B cell (primary cell): ENCODE measurements around the gene RXFP2. TPM values are rescaled to one million over a fixed set of nuclear protein-coding genes. Genes with fewer than 3 reads are reported as not detected.

Experiments
- ATAC-seq: fragments of 200-7000 bp; cut with Tn5 transposase; one replicate; pipeline ENCODE4 v1.10.0; 2021; ENCODE audit warnings: low read depth, mild to moderate bottlenecking, moderate number of reproducible peaks, moderate library complexity
- CTCF ChIA-PET: fragments of 350-600 bp; sonication (Branson Sonifier 250); formaldehyde crosslinking; loops from one replicate; lab custom pipeline; 2021; ENCODE audit warnings: antibody characterized with exemption, inconsistent platforms; lab: Charles Lee
- POLR2A ChIA-PET: fragments of 350-600 bp; sonication (Branson Sonifier 250); formaldehyde crosslinking; loops from one replicate; lab custom pipeline; 2021; ENCODE audit warnings: antibody characterized with exemption; lab: Charles Lee
- DNase-seq: peaks from one replicate; pipeline ENCODE4 v3.0.0; 2013
- H2AFZ ChIP-seq: 2 replicates; pipeline ENCODE4 v1.6.1; 2012; ENCODE audit warnings: mild to moderate bottlenecking, low read depth, low read length; ENCODE audit not compliant: insufficient read depth, poor library complexity, severe bottlenecking
- H3K27ac ChIP-seq, 2 donors: 1 replicate in 1 of 2; 2 replicates in 1 of 2; pipeline ENCODE4 v1.5.1; 2012 to 2013; ENCODE audit warnings: low read length in 2 of 2, mild to moderate bottlenecking in 2 of 2, moderate library complexity in 1 of 2
- H3K27me3 ChIP-seq, 4 experiments: fragments of 200-600 bp in 1 of 4; sonication (generic) in 1 of 4; replicated peaks in 1 of 4; 1 replicate in 2 of 4; 2 replicates in 2 of 4; pipeline versions ENCODE4 v1.6.1 to v1.7.0; 2013 to 2016; ENCODE audit warnings: low read length in 3 of 4, mild to moderate bottlenecking in 2 of 4, mixed read lengths in 1 of 4, moderate library complexity in 1 of 4; ENCODE audit not compliant: insufficient read depth in 4 of 4, control insufficient read depth in 3 of 4; ENCODE audit errors: control extremely low read depth in 1 of 4
- H3K36me3 ChIP-seq, 2 experiments: replicated peaks in 1 of 2; 1 replicate in 1 of 2; 2 replicates in 1 of 2; pipeline versions ENCODE4 v1.6.1 to v1.7.1; 2013; ENCODE audit warnings: low read length in 1 of 2; ENCODE audit not compliant: insufficient read depth in 2 of 2, control insufficient read depth in 1 of 2; ENCODE audit errors: control extremely low read depth in 1 of 2, extremely low read depth in 1 of 2
- H3K4me1 ChIP-seq, 2 donors: fragments of 200-600 bp in 1 of 2; sonication (generic) in 1 of 2; 1 replicate in 1 of 2; 2 replicates in 1 of 2; pipeline versions ENCODE4 v1.5.1 to v1.6.1; 2013 to 2017; ENCODE audit warnings: low read length in 2 of 2; ENCODE audit not compliant: control insufficient read depth in 2 of 2, insufficient read depth in 2 of 2
- H3K4me2 ChIP-seq: replicated peaks from 2 replicates; pipeline ENCODE3; 2012; ENCODE audit warnings: mild to moderate bottlenecking, low read depth, low read length; ENCODE audit not compliant: poor library complexity, severe bottlenecking
- H3K4me3 ChIP-seq, 5 experiments: fragments of 200-600 bp in 1 of 5; sonication (generic) in 1 of 5; 1 replicate in 3 of 5; 2 replicates in 2 of 5; pipeline versions ENCODE4 v1.5.1 to v1.7.0; 2011 to 2016; ENCODE audit warnings: low read length in 4 of 5, mild to moderate bottlenecking in 4 of 5, low read depth in 2 of 5, control low read depth in 1 of 5, moderate library complexity in 1 of 5; ENCODE audit not compliant: insufficient read depth in 1 of 5; ENCODE audit errors: control extremely low read depth in 1 of 5, extremely low read depth in 1 of 5
- H3K79me2 ChIP-seq: fragments of 200-600 bp; sonication (generic); one replicate; pipeline ENCODE4 v1.6.0; 2016; ENCODE audit warnings: low read length; ENCODE audit not compliant: control insufficient read depth, insufficient read depth
- H3K9ac ChIP-seq: fragments of 200-600 bp; sonication (generic); 2 replicates; pipeline ENCODE4 v1.6.1; 2017; ENCODE audit warnings: mild to moderate bottlenecking, low read length, moderate library complexity
- H3K9me3 ChIP-seq, 3 donors: one replicate each; pipeline versions ENCODE4 v1.6.1 to v1.7.1; 2013; ENCODE audit warnings: low read length in 2 of 3; ENCODE audit not compliant: control insufficient read depth in 2 of 3, insufficient read depth in 1 of 3; ENCODE audit errors: control extremely low read depth in 1 of 3
- H4K20me1 ChIP-seq: 2 replicates; pipeline ENCODE4 v1.6.0; 2012; ENCODE audit warnings: mild to moderate bottlenecking, low read length; ENCODE audit not compliant: insufficient read depth, control insufficient read depth, poor library complexity, severe bottlenecking
- H3K27ac Mint-ChIP-seq: one replicate; pipeline ENCODE4 v1.8.0; 2021; ENCODE audit warnings: mixed read lengths
- H3K27me3 Mint-ChIP-seq: one replicate; pipeline ENCODE4 v1.8.0; 2021; ENCODE audit warnings: mixed read lengths
- H3K4me1 Mint-ChIP-seq: one replicate; pipeline ENCODE4 v1.8.0; 2021; ENCODE audit warnings: mixed read lengths
- H3K4me3 Mint-ChIP-seq: one replicate; pipeline ENCODE4 v1.8.0; 2021; ENCODE audit warnings: mixed read lengths
- H3K9me3 Mint-ChIP-seq: one replicate; pipeline ENCODE4 v1.8.0; 2022; ENCODE audit warnings: mixed read lengths; ENCODE audit not compliant: insufficient read depth
- EZH2 ChIP-seq: IDR thresholded peaks from 2 replicates; pipeline ENCODE4 v1.6.1; 2012; ENCODE audit warnings: borderline replicate concordance, low read depth, mild to moderate bottlenecking, moderate library complexity, low read length; ENCODE audit not compliant: insufficient read depth, poor library complexity, severe bottlenecking
- WGBS: methylation state at CpG from one replicate; pipeline ENCODE4 v1.1.5; 2013; ENCODE audit warnings: missing lambda C conversion rate; ENCODE audit not compliant: insufficient coverage; 5-methylcytosine and 5-hydroxymethylcytosine counted together
- intact Hi-C: fragments of 100-400 bp; cut with micrococcal nuclease; formaldehyde crosslinking; loops from one replicate; pipeline ENCODE4 v1.10.0; 2022
- polyA plus RNA-seq: library from polyadenylated mRNA; depleted of rRNA; stranded (reverse); fragments of >200 nt; gene quantifications from 2 replicates; pipeline ENCODE4 v1.2.3, GENCODE V29; 2012
- total RNA-seq, 2 donors: library from RNA; stranded (reverse); fragments of 120-200 nt in 1 of 2; gene quantifications; 1 replicate in 1 of 2; 2 replicates in 1 of 2; pipeline versions ENCODE4 v1.2.3 to v1.2.4, GENCODE V29; 2013 to 2022
- TF ChIP-seq, protein P1 (sequence below): fragments of 200-600 bp; IDR thresholded peaks from one replicate; pipeline ENCODE4 v1.8.0; 2022; ENCODE audit warnings: antibody characterized with exemption, mild to moderate bottlenecking

Gene RXFP2
- total and polyA plus RNA-seq, 2 donors (not counting 1 experiment from before 2014, with no cell fraction given): not detected

DNA sequence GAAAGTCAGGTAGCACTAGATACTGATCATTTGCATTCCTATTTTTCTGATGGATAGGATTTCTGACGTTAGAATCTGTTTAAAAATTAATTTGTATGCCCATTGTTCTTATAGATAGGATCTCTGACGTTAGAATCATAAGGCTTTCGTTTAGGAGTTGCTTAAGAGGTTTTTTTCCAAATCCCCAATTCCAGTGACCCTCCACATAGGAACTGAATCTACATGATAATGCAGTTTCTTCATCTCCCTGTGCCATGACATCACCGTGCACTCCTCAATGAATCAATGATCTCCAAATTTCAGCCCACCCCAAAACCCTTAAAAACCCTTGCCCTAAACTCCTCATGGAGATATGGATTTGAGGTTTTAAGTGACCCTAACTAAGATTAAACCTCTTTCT lies 87.2 kb downstream of the RXFP2 start:
- Histone ChIP-seq H3K9me3 (no peaks in the 10 kb centered on the region), H3K27ac (no peak overlapping the region), H3K4me3 (no peak overlapping the region), H3K79me2 (no peaks in the 10 kb centered on the region), H2AFZ (no peak overlapping the region), H3K4me1 (no peaks in the 10 kb centered on the region), H3K36me3 (no peaks in the 10 kb centered on the region), H3K27me3 (no peaks in the 10 kb centered on the region), H3K9ac (no peak overlapping the region), H3K4me2 (no peak overlapping the region), H4K20me1 (no peaks in the 10 kb centered on the region)
- DNase-seq (no peak), ATAC-seq (no peak)
- TF ChIP-seq, protein P1, sequence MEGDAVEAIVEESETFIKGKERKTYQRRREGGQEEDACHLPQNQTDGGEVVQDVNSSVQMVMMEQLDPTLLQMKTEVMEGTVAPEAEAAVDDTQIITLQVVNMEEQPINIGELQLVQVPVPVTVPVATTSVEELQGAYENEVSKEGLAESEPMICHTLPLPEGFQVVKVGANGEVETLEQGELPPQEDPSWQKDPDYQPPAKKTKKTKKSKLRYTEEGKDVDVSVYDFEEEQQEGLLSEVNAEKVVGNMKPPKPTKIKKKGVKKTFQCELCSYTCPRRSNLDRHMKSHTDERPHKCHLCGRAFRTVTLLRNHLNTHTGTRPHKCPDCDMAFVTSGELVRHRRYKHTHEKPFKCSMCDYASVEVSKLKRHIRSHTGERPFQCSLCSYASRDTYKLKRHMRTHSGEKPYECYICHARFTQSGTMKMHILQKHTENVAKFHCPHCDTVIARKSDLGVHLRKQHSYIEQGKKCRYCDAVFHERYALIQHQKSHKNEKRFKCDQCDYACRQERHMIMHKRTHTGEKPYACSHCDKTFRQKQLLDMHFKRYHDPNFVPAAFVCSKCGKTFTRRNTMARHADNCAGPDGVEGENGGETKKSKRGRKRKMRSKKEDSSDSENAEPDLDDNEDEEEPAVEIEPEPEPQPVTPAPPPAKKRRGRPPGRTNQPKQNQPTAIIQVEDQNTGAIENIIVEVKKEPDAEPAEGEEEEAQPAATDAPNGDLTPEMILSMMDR: no peak
- TF ChIP-seq EZH2: no peak
- Mint-ChIP-seq H3K27ac (no peak overlapping the region), H3K4me3 (no peak overlapping the region), H3K4me1 (no peaks in the 10 kb centered on the region), H3K9me3 (no peaks in the 10 kb centered on the region), H3K27me3 (peaks cover 3% of the 10 kb centered on the region)
- ChIA-PET POLR2A (no interaction called here), CTCF (no interaction called here)
- intact Hi-C loops: no loop called here
- no CpG with 5 or more reads among the region's 4 CpGs for WGBS

DNA sequence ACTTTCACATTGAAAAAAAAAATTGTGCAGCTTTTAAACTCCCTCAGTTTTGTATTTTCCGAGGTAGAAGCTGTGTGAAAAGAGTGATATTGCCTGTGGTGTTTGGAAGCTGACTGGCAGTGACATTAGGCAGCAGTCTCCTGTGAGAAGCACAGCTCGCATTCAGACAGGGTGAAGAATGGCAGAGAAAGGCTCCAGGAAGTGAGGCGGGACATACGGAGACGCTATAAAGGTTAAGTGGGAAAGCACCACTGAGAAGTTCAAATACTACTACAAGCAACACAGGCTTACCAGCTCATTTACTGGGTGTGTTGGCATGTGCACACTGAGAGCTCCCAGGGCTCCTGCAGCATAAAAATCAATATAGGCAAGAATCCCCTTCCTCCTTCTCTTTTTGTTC lies 88.4 kb downstream of the RXFP2 start:
- Histone ChIP-seq H3K36me3 (no peaks in the 10 kb centered on the region), H4K20me1 (no peaks in the 10 kb centered on the region), H3K9me3 (no peaks in the 10 kb centered on the region), H3K4me2 (no peak overlapping the region), H3K4me3 (no peak overlapping the region), H3K9ac (no peak overlapping the region), H2AFZ (no peak overlapping the region), H3K4me1 (no peaks in the 10 kb centered on the region), H3K79me2 (no peaks in the 10 kb centered on the region), H3K27me3 (no peaks in the 10 kb centered on the region), H3K27ac (no peak overlapping the region)
- no peak overlapping the region for H3K27ac Mint-ChIP-seq
- H3K9me3 Mint-ChIP-seq: no peaks in the 10 kb centered on the region
- intact Hi-C loops: no loop called here
- WGBS: 68% methylated on average over 2 of the region's 5 CpGs
- no peaks in the 10 kb centered on the region for H3K4me1 Mint-ChIP-seq
- DNase-seq (no peak), ATAC-seq (no peak)
- ChIA-PET CTCF (no interaction called here), POLR2A (no interaction called here)
- no peak overlapping the region for H3K4me3 Mint-ChIP-seq
- TF ChIP-seq EZH2: no peak
- TF ChIP-seq, protein P1: no peak
- H3K27me3 Mint-ChIP-seq: peaks cover 3% of the 10 kb centered on the region
